HG03064 (cell line): Measurements from ENCODE around the gene CDK9.
"Not testable (repeated sequence)": the region's sequence is repeated elsewhere in the genome, so short reads cannot be mapped to it uniquely, and the experiment has no call there.

Source experiments
- ATAC-seq: cut with Tn5 transposase; IDR thresholded peaks from one replicate; pipeline ENCODE4 v1.9.1; 2021; ENCODE audit warnings: low read depth; ENCODE audit not compliant: unreplicated experiment

The CDK9 gene

DNA sequence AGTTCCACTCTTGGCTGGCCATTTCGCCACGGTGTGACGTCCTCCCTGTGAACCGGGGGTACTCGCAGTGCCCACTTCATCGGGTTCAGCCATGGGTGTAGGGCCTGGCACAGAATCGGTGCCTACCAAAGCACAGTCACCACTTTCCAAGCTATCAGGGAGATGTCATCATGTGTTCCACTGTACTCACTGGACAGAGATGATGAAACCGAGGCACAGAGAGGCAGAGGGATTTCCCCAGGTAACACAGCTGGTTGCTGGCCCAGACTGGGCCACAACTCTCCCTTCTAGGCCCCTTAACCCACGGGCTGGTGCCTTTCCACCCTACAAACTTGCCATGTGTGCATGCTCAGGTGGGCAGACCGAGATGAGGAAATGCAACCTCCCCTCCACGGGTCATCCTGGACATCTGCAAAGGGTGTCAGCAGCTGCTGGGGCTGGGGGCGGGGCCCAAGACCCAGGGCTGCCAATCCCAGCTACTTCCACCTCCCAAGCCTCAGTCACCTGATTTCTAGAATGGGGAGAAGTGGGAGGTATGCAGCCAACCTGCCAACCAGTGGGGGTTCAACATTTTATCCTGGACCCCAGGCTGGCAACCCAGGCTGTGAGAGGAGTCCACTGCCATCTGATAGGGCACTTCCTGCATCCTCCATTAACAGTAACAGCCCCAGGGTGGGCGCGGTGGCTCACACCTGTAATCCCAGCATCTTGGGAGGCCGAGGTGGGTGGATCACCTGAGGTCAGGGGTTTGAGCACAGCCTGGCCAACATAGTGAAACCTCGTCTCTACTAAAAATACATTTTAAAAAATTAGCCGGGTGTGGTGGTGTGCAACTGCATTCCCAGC is 6.5 kb upstream of the CDK9 start:
- peak; percentile 35 for ATAC-seq

DNA sequence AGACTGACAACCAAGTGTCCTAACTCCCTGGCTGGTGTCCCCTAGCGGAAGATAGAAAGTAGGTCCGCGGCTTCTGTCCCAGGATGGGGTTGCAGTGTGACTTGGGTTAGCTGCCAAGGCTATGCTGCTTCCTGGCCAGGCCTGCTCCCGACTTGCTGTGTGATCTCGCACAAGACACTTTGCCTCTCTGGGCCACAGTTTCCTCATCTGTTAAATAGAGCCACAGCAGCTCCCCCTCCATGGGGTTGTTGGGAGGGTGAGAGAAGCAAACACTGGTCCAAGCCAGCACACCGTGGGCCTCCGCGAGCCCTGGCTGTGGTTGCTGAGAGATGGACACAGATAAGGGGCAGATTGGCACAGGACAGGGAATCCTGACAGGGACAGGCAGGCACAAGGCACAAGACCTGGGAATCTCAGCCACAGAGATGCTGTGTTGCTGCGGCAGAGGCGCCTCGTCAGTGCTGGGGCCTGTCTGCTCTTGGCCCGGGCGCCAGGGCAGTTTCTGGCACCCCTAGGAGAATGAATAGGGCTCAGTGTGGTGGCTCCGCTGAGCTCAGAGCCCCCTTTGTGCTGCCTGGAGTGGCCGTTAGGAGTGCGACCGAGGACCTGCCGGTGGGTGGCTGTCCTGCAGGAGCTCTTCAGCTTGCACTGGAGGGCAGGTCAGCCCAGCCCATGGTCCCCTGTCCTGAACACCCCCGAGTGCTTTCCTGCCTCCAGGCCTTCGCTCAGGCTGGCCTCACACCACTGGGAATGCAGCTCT is 5.5 kb upstream of the CDK9 start:
- ATAC-seq, result no peak

- ATAC-seq, result not testable (repeated sequence)
Observed at GRCh38 chr9:127780909-127781308, 4.9 kb upstream of the CDK9 start.

GRCh38 chr9:127781806-127782205 is 4.0 kb upstream of the CDK9 start:
- ATAC-seq, result no peak

DNA sequence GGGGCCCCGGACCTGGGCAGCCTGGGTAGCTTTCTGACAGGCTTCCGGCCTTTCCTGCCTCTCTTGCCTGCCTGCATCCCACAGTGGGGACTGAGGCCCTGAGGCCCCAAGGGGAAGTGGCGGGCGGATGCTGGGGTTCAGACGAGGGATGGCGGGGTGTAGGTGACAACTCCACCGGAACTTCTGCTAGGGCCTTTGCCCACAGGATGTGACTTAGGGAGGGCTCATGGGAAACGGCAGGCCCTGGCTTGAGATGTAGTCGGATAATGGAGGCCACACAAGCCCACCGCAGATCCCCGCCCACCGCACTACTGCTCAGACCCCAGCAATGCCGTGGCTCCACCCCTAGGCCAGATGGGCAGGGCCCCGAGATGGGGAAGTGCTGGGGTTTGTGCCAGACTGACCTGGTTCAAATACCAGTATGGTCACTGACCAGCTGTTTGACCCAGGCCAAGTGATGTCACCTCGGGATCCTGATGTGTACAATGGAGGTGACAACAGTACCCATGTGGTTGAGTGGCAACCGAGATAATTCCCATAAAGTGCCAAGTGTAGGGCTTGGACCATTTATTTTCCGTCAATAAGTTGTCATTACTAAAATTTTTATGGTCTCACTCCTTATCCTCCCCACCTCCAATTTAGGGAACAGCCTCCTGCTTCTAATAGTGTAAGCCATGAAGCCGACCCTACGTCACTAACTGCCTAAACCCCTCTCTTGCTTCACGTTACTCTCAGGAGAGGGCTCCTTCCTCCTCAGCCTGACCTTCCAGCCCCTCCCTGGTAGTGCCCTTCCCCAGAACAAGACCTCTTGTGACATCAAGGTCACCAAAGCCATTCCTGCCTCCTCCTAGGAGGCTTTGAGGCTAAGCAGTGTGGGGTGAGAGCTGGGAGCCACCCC is 2.5 kb upstream of the CDK9 start:
- no peak for ATAC-seq

DNA sequence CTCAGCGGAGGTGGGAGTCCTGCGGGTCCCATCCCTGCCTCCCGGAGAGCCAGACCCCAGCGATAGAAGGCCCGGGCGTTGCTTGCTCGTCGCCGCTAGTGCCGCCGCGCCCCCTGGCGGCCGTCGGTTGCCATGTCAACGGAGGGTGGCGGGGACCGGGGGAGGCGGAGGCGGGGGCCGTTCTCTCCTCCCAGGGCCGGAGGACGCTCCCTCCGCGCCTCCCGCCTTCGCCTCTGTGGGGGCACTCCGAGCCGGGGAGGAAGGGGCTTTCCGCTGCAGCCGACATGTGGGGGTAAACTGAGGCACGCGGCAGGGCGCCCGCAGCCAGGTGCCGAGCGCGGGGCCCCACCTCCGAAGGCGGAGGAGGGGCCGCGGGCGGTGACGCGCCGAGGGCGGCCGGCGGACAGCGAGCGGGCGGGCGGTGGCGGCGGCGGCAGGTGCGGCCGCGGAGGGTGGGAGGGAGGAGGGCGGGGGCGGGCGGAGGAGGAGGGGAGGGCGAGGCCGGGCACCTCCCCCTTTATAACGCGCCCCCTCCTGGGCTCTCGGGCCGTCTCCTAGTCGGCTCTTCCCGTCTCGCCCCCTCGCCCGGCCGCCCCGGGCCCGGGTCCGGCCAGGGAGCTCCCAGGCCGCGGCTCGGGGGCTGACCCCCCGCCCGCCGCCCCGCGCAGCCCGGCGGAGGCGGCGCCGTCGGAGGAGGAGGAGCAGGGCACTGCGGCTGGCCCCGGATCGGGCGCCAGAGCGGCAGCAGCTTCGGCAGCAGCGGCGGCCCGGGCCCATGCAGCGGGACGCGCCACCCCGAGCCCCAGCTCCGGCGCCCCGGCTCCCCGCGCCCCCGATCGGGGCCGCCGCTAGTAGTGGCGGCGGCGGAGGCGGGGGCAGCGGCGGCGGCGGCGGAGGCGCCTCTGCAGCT is 556 bp upstream of the CDK9 start:
- peak; percentile 40 for ATAC-seq

- no peak for ATAC-seq
Observed at GRCh38 chr9:127786773-127787104, 905 bp downstream of the CDK9 start.

DNA sequence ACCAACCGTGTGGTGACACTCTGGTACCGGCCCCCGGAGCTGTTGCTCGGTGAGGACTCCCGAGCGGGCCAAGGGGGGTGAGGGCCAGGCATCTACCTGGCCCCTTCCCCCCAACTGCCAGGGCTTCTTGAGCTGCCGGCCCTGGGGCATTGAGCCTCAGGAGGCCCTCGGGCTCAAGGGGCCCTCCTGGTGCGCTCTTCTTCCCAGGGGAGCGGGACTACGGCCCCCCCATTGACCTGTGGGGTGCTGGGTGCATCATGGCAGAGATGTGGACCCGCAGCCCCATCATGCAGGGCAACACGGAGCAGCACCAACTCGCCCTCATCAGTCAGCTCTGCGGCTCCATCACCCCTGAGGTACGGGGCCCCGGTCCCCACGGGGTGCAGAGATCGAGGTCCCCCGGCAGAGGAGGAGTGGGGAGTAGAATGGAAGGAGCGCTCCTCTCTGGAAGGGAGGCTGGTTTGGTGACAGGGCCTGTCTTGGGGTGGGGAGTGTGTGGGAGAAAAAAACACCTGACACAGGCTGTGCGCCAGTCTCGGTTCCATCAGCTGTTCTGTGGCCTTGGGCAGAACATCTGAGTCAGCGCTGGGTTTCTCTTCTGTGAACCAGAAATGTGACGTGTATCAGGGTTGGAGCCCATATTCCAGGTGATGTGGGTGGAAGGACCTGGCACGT is 2.6 kb downstream of the CDK9 start:
- no peak for ATAC-seq

GRCh38 chr9:127789179-127789578 is 3.3 kb downstream of the CDK9 start:
- ATAC-seq, result no peak

DNA sequence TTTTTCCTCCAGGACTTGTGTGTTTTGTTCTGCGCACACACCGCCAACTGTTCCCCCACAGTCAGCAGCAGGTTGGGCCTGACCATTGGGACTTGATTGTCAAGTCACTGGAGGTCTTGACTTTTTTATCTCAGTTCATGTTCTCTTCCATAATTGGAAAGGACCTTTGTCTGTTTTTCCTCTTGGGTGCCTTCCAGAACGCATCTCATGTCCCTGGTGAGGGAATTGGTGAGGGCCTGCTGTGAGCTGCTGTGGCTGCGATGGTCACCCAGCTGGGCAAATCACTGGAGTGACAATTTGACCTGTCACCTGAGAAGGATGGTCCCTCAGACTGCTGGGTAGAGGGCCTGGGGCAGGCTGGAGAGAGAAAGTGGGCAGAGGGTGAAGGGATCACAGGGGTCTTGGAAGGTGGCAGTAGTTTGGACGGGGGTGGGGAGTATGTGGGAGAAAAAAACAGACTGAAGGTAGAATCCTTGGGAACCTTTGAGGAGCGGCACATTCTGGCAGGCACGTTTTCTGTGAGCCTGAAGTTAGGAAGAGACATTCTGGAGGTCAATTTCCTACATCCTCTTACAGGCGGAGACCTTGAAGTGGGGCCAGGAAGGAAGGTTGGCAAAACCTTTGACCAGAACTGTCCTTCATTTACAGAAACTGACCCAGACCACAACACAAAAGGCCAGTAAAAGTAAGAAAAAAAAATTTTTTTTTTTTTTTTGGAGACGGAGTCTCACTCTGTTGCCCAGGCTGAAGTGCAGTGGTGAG is 4.4 kb downstream of the CDK9 start:
- no peak for ATAC-seq

GRCh38 chr9:127791085-127791484 is 5.3 kb downstream of the CDK9 start:
- no peak for ATAC-seq

- no peak for ATAC-seq
Observed at GRCh38 chr9:127792417-127793031, 6.7 kb downstream of the CDK9 start.

DNA sequence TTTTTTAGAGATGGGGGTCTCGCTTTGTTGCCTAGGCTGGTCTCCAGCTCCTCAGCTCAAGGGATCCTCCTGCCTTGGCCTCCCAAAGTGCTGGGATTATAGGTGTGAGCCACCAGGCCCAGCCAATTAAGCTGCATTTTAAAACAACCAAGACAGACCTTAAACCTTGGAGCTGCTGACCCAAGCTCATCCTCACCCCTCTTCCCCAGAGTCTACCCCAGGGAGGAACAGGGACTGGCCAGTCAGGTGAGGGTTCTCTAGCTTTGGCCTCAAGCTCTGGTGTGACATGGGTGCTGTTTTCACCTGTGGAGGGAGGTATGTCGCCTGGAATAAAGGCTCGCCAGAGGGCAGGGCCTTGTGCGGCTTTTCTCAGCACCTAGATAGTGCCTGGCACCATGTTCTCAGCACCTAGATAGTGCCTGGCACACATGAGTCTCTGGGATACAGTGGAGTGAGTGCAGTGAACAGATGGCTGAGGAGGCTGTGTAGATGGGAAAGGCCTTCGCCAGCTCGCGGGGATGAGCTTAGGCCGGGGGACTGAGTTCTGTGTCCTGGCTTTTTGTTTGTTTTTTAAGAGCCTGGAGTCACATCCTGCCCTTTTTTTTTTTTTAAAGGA is 7.4 kb downstream of the CDK9 start:
- no peak for ATAC-seq

GRCh38 chr9:127794001-127794791 is 8.4 kb downstream of the CDK9 start:
- ATAC-seq, result no peak

GRCh38 chr9:127796225-127796813 is 10.5 kb downstream of the CDK9 start:
- no peak for ATAC-seq

GRCh38 chr9:127796852-127797370 is 11.1 kb downstream of the CDK9 start:
- ATAC-seq, result no peak
